ENCODE results near the gene CYP2W1. TPM values are rescaled to one million over a fixed set of nuclear protein-coding genes. Genes with fewer than 3 reads are reported as not detected.

The CYP2W1 gene
- total and polyA plus RNA-seq, 2 experiments from 2014 or later = 31.1 to 72.3 TPM

DNA sequence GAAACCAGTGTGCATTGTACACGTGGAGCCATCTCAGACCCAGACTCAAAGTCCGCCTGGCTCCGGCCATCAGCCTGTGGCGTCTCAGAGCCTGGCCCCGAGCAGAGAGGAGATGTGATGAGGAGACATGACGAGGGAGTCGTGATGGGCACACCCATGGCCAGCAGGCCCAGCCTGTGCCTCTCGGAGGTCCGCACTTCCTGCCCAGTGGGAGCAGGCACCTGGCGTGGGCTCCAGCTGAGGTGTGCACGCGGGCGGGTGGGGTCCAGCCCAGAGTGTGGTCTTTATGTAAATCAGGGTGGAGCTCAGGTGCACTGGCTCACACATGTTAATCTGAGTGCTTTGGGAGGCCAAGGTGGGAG lies 35.3 kb downstream of the CYP2W1 start:
- Histone ChIP-seq H3K4me3 (no peak overlapping the region), H3K27me3 (no peaks in the 10 kb centered on the region), H3K9me2 (replicated peaks; ENCODE audit: insufficient read depth) (no peaks in the 10 kb centered on the region), H4K20me1 (ENCODE audit: insufficient read depth, poor library complexity, severe bottlenecking) (no peaks in the 10 kb centered on the region), H3K4me1 (ENCODE audit: insufficient read depth) (peaks cover 10% of the 10 kb centered on the region), H3K36me3 (replicated peaks; ENCODE audit: insufficient read depth, low read depth) (no peaks in the 10 kb centered on the region), H3K79me2 (peaks cover 33% of the 10 kb centered on the region), H2AFZ (no peak overlapping the region), H3K9me3 (ENCODE audit: low read depth) (no peaks in the 10 kb centered on the region), H3K27ac (no peak overlapping the region), H3K4me2 (no peak overlapping the region)
- TF ChIP-seq EZH2 (IDR thresholded peaks at IDR 0.05; ENCODE audit: borderline replicate concordance) (no peak), CTCF (IDR thresholded peaks at IDR 0.05; ENCODE audit: poor library complexity) (no peak), EZH2phosphoT487 (IDR thresholded peaks at IDR 0.05; ENCODE audit: low read depth, severe bottlenecking, unreplicated experiment) (no peak)
- DNase-seq (ENCODE audit: low spot score) = no peak
- 97% methylated on average over 12 of the region's 13 CpGs for WGBS (ENCODE audit: low lambda C conversion rate, missing lambda C conversion rate)

GRCh38 chr7:1019255-1019785 lies 36.3 kb downstream of the CYP2W1 start:
- 93% methylated on average over 14 of the region's 14 CpGs for WGBS (ENCODE audit: low lambda C conversion rate, missing lambda C conversion rate)
- no peaks in the 10 kb centered on the region for H4K20me1 ChIP-seq (ENCODE audit: insufficient read depth, poor library complexity, severe bottlenecking)
- no peaks in the 10 kb centered on the region for H3K9me2 ChIP-seq (replicated peaks; ENCODE audit: insufficient read depth)
- H3K9me3 ChIP-seq (ENCODE audit: low read depth) = no peaks in the 10 kb centered on the region
- peaks cover 41% of the 10 kb centered on the region for H3K79me2 ChIP-seq
- DNase-seq (ENCODE audit: low spot score) = no peak
- peaks cover 7% of the 10 kb centered on the region for H3K4me1 ChIP-seq (ENCODE audit: insufficient read depth)
- H3K36me3 ChIP-seq (replicated peaks; ENCODE audit: insufficient read depth, low read depth) = no peaks in the 10 kb centered on the region
- no peak overlapping the region for H3K27ac ChIP-seq
- H3K27me3 ChIP-seq = no peaks in the 10 kb centered on the region
- H3K4me3 ChIP-seq = no peak overlapping the region
- no peak for TF ChIP-seq EZH2 (IDR thresholded peaks at IDR 0.05; ENCODE audit: borderline replicate concordance)
- no peak for TF ChIP-seq CTCF (IDR thresholded peaks at IDR 0.05; ENCODE audit: poor library complexity)
- no peak for TF ChIP-seq EZH2phosphoT487 (IDR thresholded peaks at IDR 0.05; ENCODE audit: low read depth, severe bottlenecking, unreplicated experiment)
- no peak overlapping the region for H2AFZ ChIP-seq
- no peak overlapping the region for H3K4me2 ChIP-seq

DNA sequence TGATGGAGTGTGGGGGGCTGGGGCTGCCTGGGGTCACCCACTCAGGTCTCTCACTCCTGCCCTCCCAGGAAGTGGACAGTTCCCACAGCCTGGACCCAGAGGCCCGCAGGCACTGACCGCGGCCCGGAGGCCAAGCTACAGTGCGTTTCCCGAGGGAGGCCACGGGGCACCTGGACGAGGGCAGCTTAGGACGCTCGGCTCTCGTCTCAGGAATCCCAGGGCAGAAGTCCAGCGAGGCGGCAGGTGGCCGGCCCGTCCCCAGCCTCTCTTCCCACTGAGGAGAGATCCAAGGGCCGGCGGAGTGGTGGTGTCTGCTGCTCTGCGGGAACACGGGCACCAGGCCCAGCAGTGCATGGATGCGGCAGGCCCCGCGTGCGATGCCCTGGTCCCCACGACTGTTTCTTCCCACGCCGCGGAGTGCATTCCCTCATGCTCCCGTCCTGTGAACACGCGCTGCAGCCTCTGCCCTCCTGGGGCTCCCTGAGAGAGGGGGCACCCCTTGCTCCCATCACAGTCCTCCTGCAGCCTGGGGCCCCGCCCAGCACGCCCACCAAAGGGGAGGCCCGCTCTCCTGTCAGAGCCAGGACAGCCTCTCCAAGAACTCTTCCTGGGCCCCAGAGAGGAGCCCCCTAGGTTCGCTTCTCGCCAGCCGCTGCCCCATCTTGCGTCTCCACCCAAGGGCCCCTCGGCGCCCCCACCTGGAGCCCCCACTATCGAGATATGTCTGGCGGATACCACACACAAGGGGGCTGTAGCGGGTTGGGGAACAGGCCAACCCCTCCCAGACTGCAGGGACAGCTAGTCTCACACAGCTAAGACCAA lies 37.0 kb downstream of the CYP2W1 start:
- Histone ChIP-seq H4K20me1 (ENCODE audit: insufficient read depth, poor library complexity, severe bottlenecking) (peaks cover 2% of the 10 kb centered on the region), H3K27ac (no peak overlapping the region)

More for the DNA sequence above, 37.0 kb downstream of the CYP2W1 start:
- Histone ChIP-seq H2AFZ (no peak overlapping the region), H3K4me3 (no peak overlapping the region), H3K4me1 (ENCODE audit: insufficient read depth) (peaks cover 9% of the 10 kb centered on the region), H3K4me2 (no peak overlapping the region), H3K36me3 (replicated peaks; ENCODE audit: insufficient read depth, low read depth) (no peaks in the 10 kb centered on the region), H3K27me3 (no peaks in the 10 kb centered on the region), H3K9me2 (replicated peaks; ENCODE audit: insufficient read depth) (no peaks in the 10 kb centered on the region), H3K9me3 (ENCODE audit: low read depth) (no peaks in the 10 kb centered on the region), H3K79me2 (peaks cover 45% of the 10 kb centered on the region)
- 98% methylated on average over 38 of the region's 42 CpGs for WGBS (ENCODE audit: low lambda C conversion rate, missing lambda C conversion rate)
- no peak for TF ChIP-seq EZH2phosphoT487 (IDR thresholded peaks at IDR 0.05; ENCODE audit: low read depth, severe bottlenecking, unreplicated experiment)
- TF ChIP-seq EZH2 (IDR thresholded peaks at IDR 0.05; ENCODE audit: borderline replicate concordance) = no peak
- TF ChIP-seq CTCF (IDR thresholded peaks at IDR 0.05; ENCODE audit: poor library complexity) = no peak
- no peak for DNase-seq (ENCODE audit: low spot score)
